ENCODE results near the gene RHOH.

The RHOH gene

GRCh38 chr4:40192114-40193015 lies 4.5 kb upstream of the RHOH start:
- no peaks in the 10 kb centered on the region for H3K27me3 ChIP-seq (ENCODE audit: insufficient read depth, low read length)

DNA sequence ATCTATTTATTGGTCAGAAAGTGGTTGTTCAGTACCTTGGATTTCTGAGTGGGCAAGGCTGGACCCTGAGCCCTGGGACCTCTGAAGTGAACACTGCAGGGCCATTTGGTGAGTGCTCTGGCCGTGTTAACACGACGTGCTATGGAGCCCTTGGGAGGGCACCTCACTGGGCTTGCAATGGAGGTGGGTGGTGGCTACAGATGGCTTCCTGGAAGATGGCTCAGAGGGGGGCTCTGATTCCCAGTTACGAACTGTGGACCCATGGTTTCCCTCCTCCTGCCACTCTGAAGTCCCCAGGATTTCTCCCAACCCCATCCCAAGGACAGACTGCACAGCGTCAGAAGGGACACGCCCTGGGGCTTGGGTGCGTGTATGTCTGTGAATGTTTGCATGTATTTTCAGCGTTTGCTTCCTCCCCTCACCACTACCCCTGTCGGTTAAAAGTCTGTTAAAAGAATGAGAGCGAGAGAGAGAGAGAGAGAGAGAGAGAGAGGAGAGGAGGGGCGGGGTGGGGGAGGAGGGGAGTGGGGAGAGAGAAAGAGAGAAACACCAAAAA lies 3.7 kb upstream of the RHOH start:
- no peak overlapping the region for H2AFZ ChIP-seq (ENCODE audit: low read depth, low read length)
- no peaks in the 10 kb centered on the region for H3K27me3 ChIP-seq (ENCODE audit: insufficient read depth, low read length)
- peaks cover 9% of the 10 kb centered on the region for H3K4me1 ChIP-seq (ENCODE audit: insufficient read depth, low read length)
- H3K9me3 ChIP-seq (ENCODE audit: low read length), result no peaks in the 10 kb centered on the region
- H3K36me3 ChIP-seq (ENCODE audit: insufficient read depth, low read length), result no peaks in the 10 kb centered on the region
- no peak overlapping the region for H3K4me3 ChIP-seq (ENCODE audit: low read length)

More at GRCh38 chr4:40192114-40193015, 4.5 kb upstream of the RHOH start:
- H3K4me3 ChIP-seq (ENCODE audit: low read length), result no peak overlapping the region
- H3K9me3 ChIP-seq (ENCODE audit: low read length), result no peaks in the 10 kb centered on the region
- H3K4me1 ChIP-seq (ENCODE audit: insufficient read depth, low read length), result peaks cover 8% of the 10 kb centered on the region
- H2AFZ ChIP-seq (ENCODE audit: low read depth, low read length), result no peak overlapping the region
- no peaks in the 10 kb centered on the region for H3K36me3 ChIP-seq (ENCODE audit: insufficient read depth, low read length)

GRCh38 chr4:40193578-40193977 lies 3.3 kb upstream of the RHOH start:
- Histone ChIP-seq H3K9me3 (ENCODE audit: low read length) (no peaks in the 10 kb centered on the region), H3K4me3 (ENCODE audit: low read length) (no peak overlapping the region), H3K36me3 (ENCODE audit: insufficient read depth, low read length) (no peaks in the 10 kb centered on the region), H3K27me3 (ENCODE audit: insufficient read depth, low read length) (no peaks in the 10 kb centered on the region), H2AFZ (ENCODE audit: low read depth, low read length) (no peak overlapping the region), H3K4me1 (ENCODE audit: insufficient read depth, low read length) (peaks cover 12% of the 10 kb centered on the region)

DNA sequence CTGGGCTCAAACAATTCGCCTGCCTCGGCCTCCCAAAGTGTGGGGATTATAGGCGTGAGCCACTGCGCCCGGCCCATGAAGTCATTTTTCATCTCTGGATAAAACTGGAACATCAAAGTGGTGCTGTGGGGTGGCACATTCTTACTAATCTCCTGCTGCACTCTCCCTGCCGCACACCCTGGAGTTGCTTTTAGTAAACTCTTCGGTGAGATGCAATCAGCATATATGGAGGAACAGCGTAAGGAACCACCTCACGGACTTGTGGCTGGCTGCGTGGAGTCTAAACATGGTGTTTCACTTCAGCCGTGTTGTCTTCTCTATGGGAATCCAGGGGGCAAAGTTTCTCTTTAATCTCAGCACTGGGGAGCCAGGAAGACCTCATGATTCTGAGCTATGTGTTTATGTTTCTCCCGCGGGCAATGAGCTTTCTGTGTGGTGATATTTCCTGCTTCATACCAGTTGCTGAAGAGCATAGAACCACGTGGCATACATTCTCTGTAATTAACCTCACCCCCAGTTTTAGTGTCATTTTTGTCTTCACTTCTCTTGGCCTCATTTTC lies 2.1 kb upstream of the RHOH start:
- Histone ChIP-seq H3K27me3 (ENCODE audit: insufficient read depth, low read length) (no peaks in the 10 kb centered on the region), H2AFZ (ENCODE audit: low read depth, low read length) (no peak overlapping the region), H3K9me3 (ENCODE audit: low read length) (no peaks in the 10 kb centered on the region), H3K4me3 (ENCODE audit: low read length) (no peak overlapping the region), H3K4me1 (ENCODE audit: insufficient read depth, low read length) (peaks cover 12% of the 10 kb centered on the region), H3K36me3 (ENCODE audit: insufficient read depth, low read length) (no peaks in the 10 kb centered on the region)

GRCh38 chr4:40195182-40196177 lies 1.4 kb upstream of the RHOH start:
- Histone ChIP-seq H3K9me3 (ENCODE audit: low read length) (no peaks in the 10 kb centered on the region), H3K36me3 (ENCODE audit: insufficient read depth, low read length) (no peaks in the 10 kb centered on the region), H3K4me3 (ENCODE audit: low read length) (no peak overlapping the region), H3K4me1 (ENCODE audit: insufficient read depth, low read length) (peaks cover 12% of the 10 kb centered on the region), H2AFZ (ENCODE audit: low read depth, low read length) (no peak overlapping the region), H3K27me3 (ENCODE audit: insufficient read depth, low read length) (no peaks in the 10 kb centered on the region)

- no peaks in the 10 kb centered on the region for H3K9me3 ChIP-seq (ENCODE audit: low read length)
- H3K27me3 ChIP-seq (ENCODE audit: insufficient read depth, low read length), result no peaks in the 10 kb centered on the region
- no peaks in the 10 kb centered on the region for H3K36me3 ChIP-seq (ENCODE audit: insufficient read depth, low read length)
- peaks cover 12% of the 10 kb centered on the region for H3K4me1 ChIP-seq (ENCODE audit: insufficient read depth, low read length)
- H2AFZ ChIP-seq (ENCODE audit: low read depth, low read length), result peak overlapping the region; percentile 81
- no peak overlapping the region for H3K4me3 ChIP-seq (ENCODE audit: low read length)
Measured at GRCh38 chr4:40196272-40196671, 559 bp upstream of the RHOH start.

DNA sequence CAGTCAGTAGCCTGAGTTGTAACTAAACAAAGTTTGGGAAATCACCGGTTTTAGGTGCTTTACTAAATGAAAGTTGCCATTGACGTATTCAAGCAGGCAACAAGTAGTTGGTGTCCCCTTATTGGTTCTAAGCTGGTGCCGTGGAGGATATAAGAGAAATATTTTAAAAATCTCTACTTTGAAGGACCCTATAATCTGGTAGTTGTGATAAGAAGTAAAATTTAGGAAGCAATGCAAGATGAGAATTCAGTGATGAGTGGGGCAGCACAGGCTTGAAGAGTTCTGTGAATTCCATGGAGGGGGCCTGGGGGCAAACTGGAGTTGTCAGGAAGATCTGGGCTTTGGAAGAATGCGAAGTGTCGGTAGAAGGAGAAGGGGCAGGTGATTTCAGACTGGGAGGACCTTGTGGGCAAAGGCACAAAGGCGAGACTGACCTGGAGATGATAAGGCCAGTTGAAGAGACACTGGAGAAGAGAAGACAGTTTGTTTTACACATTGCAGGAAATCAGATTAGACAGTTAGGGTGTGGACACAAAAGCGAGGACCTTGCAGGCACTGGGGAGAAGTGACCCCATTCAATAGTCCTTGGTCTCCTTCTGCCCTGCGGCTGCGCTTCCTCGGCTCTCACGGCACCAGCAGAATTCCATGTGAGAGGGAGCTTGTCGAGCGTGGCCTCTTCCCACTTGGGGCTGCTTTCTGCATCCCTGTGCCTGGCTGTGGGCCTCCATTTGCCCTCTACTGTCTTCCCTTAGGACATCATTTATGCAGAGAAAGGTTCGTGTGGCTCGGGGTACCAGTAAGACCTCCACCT lies 1.3 kb downstream of the RHOH start:
- Histone ChIP-seq H3K9me3 (ENCODE audit: low read length) (no peaks in the 10 kb centered on the region), H2AFZ (ENCODE audit: low read depth, low read length) (no peak overlapping the region), H3K4me3 (ENCODE audit: low read length) (peak overlapping the region; percentile 43), H3K27me3 (ENCODE audit: insufficient read depth, low read length) (no peaks in the 10 kb centered on the region), H3K4me1 (ENCODE audit: insufficient read depth, low read length) (peaks cover 12% of the 10 kb centered on the region), H3K36me3 (ENCODE audit: insufficient read depth, low read length) (no peaks in the 10 kb centered on the region)

- H3K36me3 ChIP-seq (ENCODE audit: insufficient read depth, low read length), result no peaks in the 10 kb centered on the region
- H3K9me3 ChIP-seq (ENCODE audit: low read length), result no peaks in the 10 kb centered on the region
- no peak overlapping the region for H3K4me3 ChIP-seq (ENCODE audit: low read length)
- H3K27me3 ChIP-seq (ENCODE audit: insufficient read depth, low read length), result no peaks in the 10 kb centered on the region
- peaks cover 12% of the 10 kb centered on the region for H3K4me1 ChIP-seq (ENCODE audit: insufficient read depth, low read length)
- H2AFZ ChIP-seq (ENCODE audit: low read depth, low read length), result no peak overlapping the region
Measured at GRCh38 chr4:40199179-40199670, 2.4 kb downstream of the RHOH start.

GRCh38 chr4:40199999-40200874 lies 3.4 kb downstream of the RHOH start:
- Histone ChIP-seq H3K4me1 (ENCODE audit: insufficient read depth, low read length) (peaks cover 12% of the 10 kb centered on the region), H2AFZ (ENCODE audit: low read depth, low read length) (no peak overlapping the region), H3K27me3 (ENCODE audit: insufficient read depth, low read length) (no peaks in the 10 kb centered on the region), H3K4me3 (ENCODE audit: low read length) (no peak overlapping the region), H3K9me3 (ENCODE audit: low read length) (no peaks in the 10 kb centered on the region), H3K36me3 (ENCODE audit: insufficient read depth, low read length) (no peaks in the 10 kb centered on the region)

DNA sequence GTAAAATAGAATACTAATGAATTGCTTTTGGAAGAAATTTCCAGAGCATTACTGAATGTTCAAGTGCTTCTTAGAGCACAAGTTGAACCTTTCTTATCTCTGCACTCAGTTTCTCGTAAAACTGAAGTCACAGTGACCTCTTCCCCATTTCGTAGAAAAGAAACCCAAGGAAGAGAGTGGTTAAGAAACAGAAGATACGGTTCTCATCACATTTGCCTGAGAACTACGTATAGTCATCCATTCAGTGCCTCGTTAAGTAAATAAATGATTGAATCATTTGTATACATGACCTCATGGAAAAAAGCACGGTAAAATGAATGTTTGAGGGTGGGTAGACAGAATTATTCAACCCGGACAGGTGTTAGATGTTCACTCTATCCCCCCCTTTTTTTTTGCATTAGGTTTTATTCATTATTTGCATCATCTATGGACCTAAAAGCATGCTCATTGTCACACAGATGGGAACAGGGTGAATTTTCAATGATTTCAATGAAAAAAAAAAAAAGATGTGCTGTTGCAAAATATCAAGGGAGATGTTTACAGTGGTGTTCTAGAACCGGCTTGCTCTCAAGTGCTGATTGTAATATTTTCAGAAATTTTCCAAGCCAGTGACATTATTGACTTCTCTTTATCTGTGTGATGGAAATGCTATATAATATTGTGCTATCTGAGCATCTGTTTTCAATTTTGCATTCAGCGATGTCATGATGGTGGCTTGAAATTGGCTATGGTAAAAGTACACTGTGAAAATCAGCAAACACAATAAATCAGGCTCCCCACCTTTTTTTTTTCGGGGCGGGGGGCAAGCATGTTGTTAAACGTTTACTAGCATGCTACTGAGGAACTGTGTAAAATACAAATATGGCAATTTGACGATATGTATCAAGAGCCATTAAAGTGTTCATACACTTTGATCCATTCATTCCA lies 4.3 kb downstream of the RHOH start:
- Histone ChIP-seq H3K36me3 (ENCODE audit: insufficient read depth, low read length) (no peaks in the 10 kb centered on the region), H3K4me3 (ENCODE audit: low read length) (no peak overlapping the region), H3K9me3 (ENCODE audit: low read length) (no peaks in the 10 kb centered on the region), H3K27me3 (ENCODE audit: insufficient read depth, low read length) (no peaks in the 10 kb centered on the region), H3K4me1 (ENCODE audit: insufficient read depth, low read length) (peaks cover 12% of the 10 kb centered on the region), H2AFZ (ENCODE audit: low read depth, low read length) (no peak overlapping the region)

DNA sequence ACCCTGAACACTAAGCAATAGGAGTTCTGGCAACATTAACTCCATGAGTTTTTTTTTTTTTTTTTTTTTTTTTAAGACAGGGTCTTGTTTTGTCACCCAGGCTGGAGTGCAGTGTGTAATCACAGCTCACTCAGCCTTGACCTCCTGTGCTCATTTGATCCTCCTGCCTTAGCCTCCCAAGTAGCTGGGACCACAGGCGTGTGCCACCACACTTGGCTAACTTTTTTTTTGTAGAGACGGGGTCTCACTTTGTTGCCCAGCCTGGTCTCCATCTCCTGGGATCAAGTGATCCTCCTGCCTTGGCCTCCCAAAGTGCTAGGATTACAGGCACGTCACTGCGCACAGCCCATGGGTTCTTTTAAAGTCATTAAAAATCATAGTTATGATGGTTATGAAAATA lies 5.1 kb downstream of the RHOH start:
- Histone ChIP-seq H3K27me3 (ENCODE audit: insufficient read depth, low read length) (no peaks in the 10 kb centered on the region), H3K9me3 (ENCODE audit: low read length) (no peaks in the 10 kb centered on the region), H3K4me3 (ENCODE audit: low read length) (no peak overlapping the region), H3K4me1 (ENCODE audit: insufficient read depth, low read length) (peaks cover 7% of the 10 kb centered on the region), H2AFZ (ENCODE audit: low read depth, low read length) (no peak overlapping the region), H3K36me3 (ENCODE audit: insufficient read depth, low read length) (no peaks in the 10 kb centered on the region)

All from neuron (in vitro differentiated cells).